Measurements from ENCODE around the gene HOXA7.

Gene HOXA7

DNA sequence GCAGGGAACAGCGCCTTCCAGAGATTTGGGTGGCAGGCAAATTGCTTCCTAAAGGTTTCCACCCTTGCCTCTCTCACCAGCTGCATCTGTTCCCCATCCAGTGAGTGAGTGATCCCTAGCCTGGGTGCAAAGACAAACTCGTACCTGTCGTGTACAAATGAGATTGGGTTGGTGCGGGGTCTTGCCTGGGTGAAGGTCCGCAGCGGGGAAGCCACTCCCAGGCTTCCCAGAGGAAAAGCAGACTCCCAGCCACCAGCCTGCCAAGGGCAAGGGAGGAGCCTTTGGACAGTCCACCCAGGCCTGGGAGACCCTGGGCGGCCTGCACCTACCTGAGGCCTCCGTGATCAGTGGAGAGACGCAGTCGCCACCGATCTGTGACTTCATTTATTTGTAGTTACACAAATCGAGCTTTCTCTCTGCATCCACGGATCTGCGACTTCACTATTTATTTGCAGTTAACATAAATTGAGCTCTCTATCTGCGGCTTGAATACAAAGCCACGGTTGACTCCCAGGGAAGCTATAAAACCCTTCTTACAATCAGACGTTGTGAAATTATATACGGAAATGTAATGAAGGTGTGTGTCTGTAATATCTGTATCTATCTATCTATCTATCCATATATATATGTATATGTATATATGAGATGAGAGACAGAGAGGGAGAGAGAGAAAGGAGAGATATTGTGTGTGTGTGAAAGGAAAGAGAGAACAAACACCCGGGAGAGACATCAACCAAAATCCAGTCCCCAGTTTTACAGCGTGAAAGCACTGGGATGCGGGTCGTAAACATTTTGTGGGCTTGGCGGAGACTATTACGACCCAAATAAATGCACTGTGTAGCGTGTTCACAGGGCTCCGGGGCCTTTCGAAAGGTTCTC lies 3.0 kb upstream of the HOXA7 start:
- Histone ChIP-seq H3K27ac (ENCODE audit: insufficient read depth in 1 of 2, low read depth in 1 of 2, low read length in 2 of 2, poor library complexity in 1 of 2, severe bottlenecking in 2 of 2) (peak overlapping the region; percentile 86 to 96), H3K27me3 (replicated peaks in 2 of 5; ENCODE audit: control insufficient read depth in 4 of 5, insufficient read depth in 5 of 5, low read length in 4 of 5) (no peaks in the 10 kb centered on the region), H3K36me3 (ENCODE audit: control insufficient read depth in 4 of 4, insufficient read depth in 4 of 4, low read length in 3 of 4) (peaks cover 0 to 39% (median 11%) of the 10 kb centered on the region in 4 experiments), H3K4me1 (ENCODE audit: control extremely low read depth in 1 of 4, control insufficient read depth in 4 of 4, insufficient read depth in 4 of 4, low read length in 3 of 4) (peaks cover 14 to 79% (median 70%) of the 10 kb centered on the region in 4 experiments), H3K9me3 (ENCODE audit: control extremely low read depth in 1 of 5, control insufficient read depth in 4 of 5, insufficient read depth in 2 of 5, low read depth in 1 of 5, low read length in 4 of 5) (no peaks in the 10 kb centered on the region), H3K4me3 (ENCODE audit: control insufficient read depth in 1 of 7, extremely low read depth in 1 of 7, insufficient read depth in 4 of 7, low read depth in 2 of 7, low read length in 6 of 7) (peak overlapping the region; percentile 6 to 100 (median 88))
- WGBS (ENCODE audit: insufficient coverage), result 5% methylated on average over 20 of the region's 27 CpGs
- peak in 1 of 3 donors; percentile 63 for DNase-seq
- CTCF ChIA-PET, result interaction anchor here (0.6 to 4.1 kb wide), 17 partner anchors 9 to 1266 kb away, joined by 3 to 41 read pairs (median 6); partner anchors contain the start of genes HOXA10, HOXA11 and HOXA6
- POLR2A ChIA-PET, result interaction anchor here (0.8 to 1.4 kb wide), 6 partner anchors 9 to 960 kb away, joined by 3 to 4 read pairs (median 3); no protein-coding TSS in a partner anchor

- Histone ChIP-seq H3K27me3 (replicated peaks in 2 of 5; ENCODE audit: control insufficient read depth in 4 of 5, insufficient read depth in 5 of 5, low read length in 4 of 5) (no peaks in the 10 kb centered on the region), H3K4me1 (ENCODE audit: control extremely low read depth in 1 of 4, control insufficient read depth in 4 of 4, insufficient read depth in 4 of 4, low read length in 3 of 4) (peaks cover 14 to 81% (median 76%) of the 10 kb centered on the region in 4 experiments), H3K9me3 (ENCODE audit: control extremely low read depth in 1 of 5, control insufficient read depth in 4 of 5, insufficient read depth in 2 of 5, low read depth in 1 of 5, low read length in 4 of 5) (no peaks in the 10 kb centered on the region), H3K36me3 (ENCODE audit: control insufficient read depth in 4 of 4, insufficient read depth in 4 of 4, low read length in 3 of 4) (peaks cover 0 to 37% (median 7%) of the 10 kb centered on the region in 4 experiments), H3K4me3 (ENCODE audit: control insufficient read depth in 1 of 7, extremely low read depth in 1 of 7, insufficient read depth in 4 of 7, low read depth in 2 of 7, low read length in 6 of 7) (peak overlapping the region in 6 of 7 experiments; percentile 32 to 100 (median 88)), H3K27ac (ENCODE audit: insufficient read depth in 1 of 2, low read depth in 1 of 2, low read length in 2 of 2, poor library complexity in 1 of 2, severe bottlenecking in 2 of 2) (peak overlapping the region; percentile 86 to 96)
- POLR2A ChIA-PET, result interaction anchor here (0.8 to 1.4 kb wide), 7 partner anchors 10 to 959 kb away, joined by 3 to 4 read pairs (median 3); no protein-coding TSS in a partner anchor
- WGBS (ENCODE audit: insufficient coverage), result 4% methylated on average over 28 of the region's 35 CpGs
- peak in 1 of 3 donors; percentile 41 for DNase-seq
- CTCF ChIA-PET, result interaction anchor here (0.6 to 4.1 kb wide), 23 partner anchors 9 to 1265 kb away, joined by 3 to 41 read pairs (median 5); partner anchors contain the start of genes HOXA10, HOXA11 and HOXA6
Measured at GRCh38 chr7:27158436-27159265, 2.2 kb upstream of the HOXA7 start.

DNA sequence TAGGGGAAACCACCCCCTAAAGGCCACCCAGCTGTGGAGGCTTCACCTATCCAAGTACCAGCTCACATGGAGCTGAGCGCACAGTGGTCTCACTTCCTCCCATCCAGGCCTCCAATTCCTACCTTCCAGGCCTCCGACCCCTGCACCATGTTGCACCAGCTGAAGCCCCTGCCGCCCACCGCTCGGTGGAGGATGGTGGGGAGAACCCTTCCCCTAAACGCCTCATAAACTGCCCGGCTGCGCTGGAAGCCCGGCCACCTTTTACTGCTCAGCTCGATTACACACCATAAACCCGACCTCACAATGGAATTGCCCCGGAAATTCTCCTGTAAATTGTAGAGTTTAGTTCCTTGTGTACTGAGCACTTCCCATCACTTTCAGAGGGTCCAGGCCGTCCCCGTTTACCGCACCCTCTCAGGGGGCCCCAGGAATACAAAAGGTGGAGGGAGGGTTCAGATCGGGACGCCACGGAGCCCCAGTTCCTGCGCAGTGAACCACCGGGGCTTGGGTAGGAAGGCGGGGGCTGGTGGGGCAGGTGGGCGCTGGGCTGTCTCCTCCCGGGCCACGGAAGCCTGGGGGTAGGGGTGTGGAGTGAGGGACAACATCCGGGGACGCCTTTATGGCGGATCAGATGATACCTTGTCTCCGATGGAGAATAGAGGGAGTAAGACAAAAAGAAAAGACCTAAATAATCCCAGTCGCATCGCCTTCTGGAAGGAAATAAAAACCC lies 1.4 kb upstream of the HOXA7 start:
- CTCF ChIA-PET, result interaction anchor here (0.7 to 4.1 kb wide), 17 partner anchors 8 to 1265 kb away, joined by 3 to 41 read pairs (median 6); partner anchors contain the start of gene HOXA9
- POLR2A ChIA-PET, result interaction anchor here (1.0 to 1.6 kb wide), 3 partner anchors 8 to 788 kb away, joined by 3 to 9 read pairs (median 4); partner anchors contain the start of gene HOXA9
- peaks cover 11 to 88% (median 79%) of the 10 kb centered on the region in 4 experiments for H3K4me1 ChIP-seq (ENCODE audit: control extremely low read depth in 1 of 4, control insufficient read depth in 4 of 4, insufficient read depth in 4 of 4, low read length in 3 of 4)
- H3K27ac ChIP-seq (ENCODE audit: insufficient read depth in 1 of 2, low read depth in 1 of 2, low read length in 2 of 2, poor library complexity in 1 of 2, severe bottlenecking in 2 of 2), result peak overlapping the region; percentile 86 to 96
- H3K9me3 ChIP-seq (ENCODE audit: control extremely low read depth in 1 of 5, control insufficient read depth in 4 of 5, insufficient read depth in 2 of 5, low read depth in 1 of 5, low read length in 4 of 5), result no peaks in the 10 kb centered on the region
- WGBS (ENCODE audit: insufficient coverage), result 10% methylated on average over 18 of the region's 30 CpGs
- peak in 1 of 3 donors; percentile 63 for DNase-seq
- H3K36me3 ChIP-seq (ENCODE audit: control insufficient read depth in 4 of 4, insufficient read depth in 4 of 4, low read length in 3 of 4), result peaks cover 0 to 29% (median 3%) of the 10 kb centered on the region in 4 experiments
- no peaks in the 10 kb centered on the region for H3K27me3 ChIP-seq (replicated peaks in 2 of 5; ENCODE audit: control insufficient read depth in 4 of 5, insufficient read depth in 5 of 5, low read length in 4 of 5)
- peak overlapping the region in 6 of 7 experiments; percentile 32 to 100 (median 88) for H3K4me3 ChIP-seq (ENCODE audit: control insufficient read depth in 1 of 7, extremely low read depth in 1 of 7, insufficient read depth in 4 of 7, low read depth in 2 of 7, low read length in 6 of 7)

- H3K4me3 ChIP-seq (ENCODE audit: control insufficient read depth in 1 of 7, extremely low read depth in 1 of 7, insufficient read depth in 4 of 7, low read depth in 2 of 7, low read length in 6 of 7), result peak overlapping the region; percentile 28 to 100 (median 82)
- WGBS (ENCODE audit: insufficient coverage), result 3% methylated on average over 19 of the region's 30 CpGs
- ChIA-PET CTCF (interaction anchor here (0.7 to 4.1 kb wide), 17 partner anchors 9 to 1264 kb away, joined by 3 to 41 read pairs (median 6); partner anchors contain the start of gene HOXA9), POLR2A (interaction anchor here (0.9 to 1.6 kb wide), 3 partner anchors 9 to 781 kb away, joined by 3 to 9 read pairs (median 3); partner anchors contain the start of genes HOXA4 and HOXA9)
- peak overlapping the region; percentile 86 to 96 for H3K27ac ChIP-seq (ENCODE audit: insufficient read depth in 1 of 2, low read depth in 1 of 2, low read length in 2 of 2, poor library complexity in 1 of 2, severe bottlenecking in 2 of 2)
- peak in 1 of 3 donors; percentile 72 for DNase-seq
- no peaks in the 10 kb centered on the region for H3K27me3 ChIP-seq (replicated peaks in 2 of 5; ENCODE audit: control insufficient read depth in 4 of 5, insufficient read depth in 5 of 5, low read length in 4 of 5)
- peaks cover 0 to 21% (median 0%) of the 10 kb centered on the region in 4 experiments for H3K36me3 ChIP-seq (ENCODE audit: control insufficient read depth in 4 of 4, insufficient read depth in 4 of 4, low read length in 3 of 4)
- no peaks in the 10 kb centered on the region for H3K9me3 ChIP-seq (ENCODE audit: control extremely low read depth in 1 of 5, control insufficient read depth in 4 of 5, insufficient read depth in 2 of 5, low read depth in 1 of 5, low read length in 4 of 5)
- peaks cover 4 to 89% (median 79%) of the 10 kb centered on the region in 4 experiments for H3K4me1 ChIP-seq (ENCODE audit: control extremely low read depth in 1 of 4, control insufficient read depth in 4 of 4, insufficient read depth in 4 of 4, low read length in 3 of 4)
Measured at GRCh38 chr7:27156916-27157701, 634 bp upstream of the HOXA7 start.

DNA sequence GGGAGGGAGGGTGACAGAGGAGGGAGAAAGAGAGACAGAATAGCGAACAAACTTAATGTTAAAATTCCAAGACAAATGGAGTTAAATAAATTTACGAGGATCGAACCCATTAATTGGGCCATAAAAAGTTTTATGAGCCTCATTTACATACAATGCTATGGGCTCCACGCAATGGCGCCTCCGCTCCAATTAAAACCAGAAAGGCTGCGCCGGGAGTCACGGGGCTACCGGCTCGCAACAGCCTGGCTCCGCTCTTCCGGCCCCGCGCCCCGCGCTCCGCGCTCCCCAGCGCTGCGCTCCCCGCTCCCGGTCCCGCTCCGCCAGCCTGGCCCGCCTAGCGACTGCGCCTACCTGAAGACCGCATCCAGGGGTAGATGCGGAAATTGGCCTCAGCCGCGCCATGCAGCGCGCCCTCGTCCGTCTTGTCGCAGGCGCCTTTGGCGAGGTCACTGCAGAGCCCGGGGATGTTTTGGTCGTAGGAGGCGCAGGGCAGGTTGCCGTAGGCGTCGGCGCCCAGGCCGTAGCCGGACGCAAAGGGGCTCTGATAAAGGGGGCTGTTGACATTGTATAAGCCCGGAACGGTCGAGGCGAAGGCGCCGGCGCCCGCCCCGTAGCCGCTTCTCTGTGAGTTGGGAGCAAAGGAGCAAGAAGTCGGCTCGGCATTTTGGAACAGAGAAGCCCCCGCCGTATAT lies 513 bp downstream of the HOXA7 start:
- Histone ChIP-seq H3K27ac (ENCODE audit: insufficient read depth in 1 of 2, low read depth in 1 of 2, low read length in 2 of 2, poor library complexity in 1 of 2, severe bottlenecking in 2 of 2) (peak overlapping the region; percentile 76 to 96), H3K27me3 (replicated peaks in 2 of 5; ENCODE audit: control insufficient read depth in 4 of 5, insufficient read depth in 5 of 5, low read length in 4 of 5) (no peaks in the 10 kb centered on the region)
- POLR2A ChIA-PET, result interaction anchor here (0.9 to 1.6 kb wide), 5 partner anchors 10 to 956 kb away, joined by 3 to 9 read pairs (median 3); partner anchors contain the start of genes HOXA4 and HOXA9

More for the DNA sequence above, 513 bp downstream of the HOXA7 start:
- H3K36me3 ChIP-seq (ENCODE audit: control insufficient read depth in 4 of 4, insufficient read depth in 4 of 4, low read length in 3 of 4), result peaks cover 0 to 17% (median 0%) of the 10 kb centered on the region in 4 experiments
- CTCF ChIA-PET, result interaction anchor here (0.7 to 4.1 kb wide), 18 partner anchors 6 to 1263 kb away, joined by 3 to 41 read pairs (median 6); partner anchors contain the start of genes HOXA5 and HOXA9
- no peaks in the 10 kb centered on the region for H3K9me3 ChIP-seq (ENCODE audit: control extremely low read depth in 1 of 5, control insufficient read depth in 4 of 5, insufficient read depth in 2 of 5, low read depth in 1 of 5, low read length in 4 of 5)
- WGBS (ENCODE audit: insufficient coverage), result under 1% methylated on average over 51 of the region's 63 CpGs
- peaks cover 4 to 86% (median 77%) of the 10 kb centered on the region in 4 experiments for H3K4me1 ChIP-seq (ENCODE audit: control extremely low read depth in 1 of 4, control insufficient read depth in 4 of 4, insufficient read depth in 4 of 4, low read length in 3 of 4)
- peak; percentile 60 to 78 (median 71) for DNase-seq
- H3K4me3 ChIP-seq (ENCODE audit: control insufficient read depth in 1 of 7, extremely low read depth in 1 of 7, insufficient read depth in 4 of 7, low read depth in 2 of 7, low read length in 6 of 7), result peak overlapping the region; percentile 32 to 100 (median 82)
